Measurements from ENCODE around the gene FER1L5.

The FER1L5 gene

DNA sequence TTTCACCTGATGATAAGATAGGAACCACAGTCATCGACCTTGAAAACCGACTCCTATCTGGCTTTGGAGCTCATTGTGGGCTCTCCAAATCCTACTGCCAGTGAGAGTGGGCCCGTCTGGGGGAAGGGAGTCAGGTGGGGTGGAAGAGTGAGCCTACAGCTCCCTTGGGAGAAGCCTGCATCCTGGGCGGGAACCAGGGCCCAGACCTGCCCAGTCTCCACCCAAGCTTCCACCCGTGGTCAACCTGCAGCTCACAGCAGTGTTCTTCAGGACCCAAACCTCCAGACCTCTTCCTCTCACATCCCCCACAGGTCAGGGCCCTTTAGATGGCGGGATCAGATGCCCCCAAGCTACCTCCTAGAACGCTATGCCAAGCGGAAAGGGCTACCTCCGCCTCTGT lies 57.1 kb downstream of the FER1L5 start:
- no peak for DNase-seq

DNA sequence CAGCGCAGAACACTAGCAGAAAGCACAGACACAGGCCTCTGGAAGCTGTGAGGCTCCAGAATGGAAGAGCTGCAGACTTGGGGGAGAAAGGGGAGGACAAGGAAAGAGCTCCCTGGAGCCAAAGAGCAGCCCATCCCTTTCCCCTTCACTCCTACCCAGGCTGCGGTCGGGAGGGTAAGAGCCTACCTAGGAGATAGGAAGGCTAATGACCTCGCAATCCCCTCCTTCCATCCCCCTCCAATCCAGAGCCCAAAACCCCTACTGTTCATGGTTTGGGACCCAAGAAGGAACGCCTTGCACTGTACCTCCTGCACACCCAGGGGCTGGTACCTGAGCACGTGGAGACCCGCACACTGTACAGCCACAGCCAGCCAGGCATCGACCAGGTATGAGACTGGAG lies 57.5 kb downstream of the FER1L5 start:
- no peak for DNase-seq

DNA sequence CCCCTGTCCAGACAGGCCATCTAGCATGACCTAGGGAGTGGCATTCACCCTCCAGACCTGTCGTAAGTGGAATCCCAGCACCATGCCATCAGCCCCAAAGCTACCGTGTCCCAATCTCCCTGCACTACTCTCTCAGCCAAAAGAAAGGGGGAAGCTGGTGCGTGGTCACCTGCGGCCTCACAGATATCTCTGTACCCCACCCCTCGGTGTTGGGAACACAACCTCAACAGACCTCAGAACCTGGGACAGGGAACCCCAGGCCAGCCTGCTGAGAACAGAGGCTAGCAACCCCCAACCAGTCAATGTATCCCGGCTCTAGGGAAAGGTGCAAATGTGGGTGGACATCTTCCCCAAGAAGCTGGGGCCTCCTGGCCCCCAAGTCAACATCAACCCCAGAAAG lies 59.1 kb downstream of the FER1L5 start:
- DNase-seq = no peak

DNA sequence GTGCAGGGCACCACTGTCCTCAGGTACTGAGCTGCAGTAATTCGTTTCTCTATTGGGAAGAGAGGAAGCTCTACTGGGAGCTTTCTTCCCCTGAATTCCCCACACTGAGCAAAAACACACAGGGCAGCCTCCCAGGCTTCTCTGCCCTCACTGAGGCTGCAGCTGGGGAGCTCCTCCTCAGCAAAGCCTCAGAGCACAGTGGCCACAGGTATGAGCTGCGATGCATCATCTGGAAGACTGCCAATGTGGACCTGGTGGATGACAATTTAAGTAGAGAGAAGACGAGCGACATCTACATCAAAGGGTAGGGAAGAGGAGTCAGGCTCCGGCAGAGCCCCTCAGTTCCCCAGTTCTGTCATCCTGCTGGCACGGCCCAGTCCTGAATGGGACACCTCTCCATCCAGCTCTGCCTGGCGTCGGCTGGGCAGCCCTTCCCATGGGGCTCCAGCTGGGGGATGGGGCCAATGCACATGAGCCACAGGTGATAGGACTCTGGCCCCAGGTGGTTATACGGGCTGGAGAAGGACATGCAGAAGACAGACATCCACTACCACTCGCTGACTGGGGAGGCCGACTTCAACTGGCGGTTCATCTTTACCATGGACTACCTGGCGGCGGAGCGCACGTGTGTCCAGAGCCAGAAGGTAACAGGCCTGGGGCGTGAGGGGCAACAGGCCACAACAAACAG lies 59.7 kb downstream of the FER1L5 start:
- DNase-seq = peak; percentile 15

- no peak for DNase-seq
These were observed 60.6 kb downstream of the FER1L5 start for GRCh38 chr2:96703021-96703751.

- DNase-seq = no peak
These were observed 68.4 kb downstream of the FER1L5 start for GRCh38 chr2:96710985-96711384.

- no peak for DNase-seq
These were observed 73.1 kb downstream of the FER1L5 start for GRCh38 chr2:96715658-96716057.

GRCh38 chr2:96716388-96716787 lies 73.8 kb downstream of the FER1L5 start:
- no peak for DNase-seq

- DNase-seq = no peak
These were observed 83.6 kb downstream of the FER1L5 start for GRCh38 chr2:96726131-96726530.

DNA sequence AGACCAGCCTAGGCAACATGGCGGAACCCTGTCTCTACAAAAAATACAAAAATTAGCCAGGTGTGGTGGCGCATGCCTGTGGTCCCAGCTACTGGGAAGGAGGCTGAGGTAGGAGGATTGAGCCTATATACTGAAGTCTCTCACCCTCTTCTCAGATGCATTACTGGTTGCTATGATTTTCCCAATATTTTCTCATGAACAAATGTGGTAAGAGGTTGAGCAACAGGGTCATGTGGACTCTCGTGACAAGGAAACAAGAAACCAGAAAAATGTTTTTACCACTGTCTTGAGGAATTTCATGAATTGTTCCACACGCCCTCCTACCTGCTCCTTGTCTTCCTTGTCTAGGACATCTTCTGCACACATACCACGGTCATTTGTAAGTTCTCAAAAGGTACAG lies 84.9 kb downstream of the FER1L5 start:
- DNase-seq = no peak

DNA sequence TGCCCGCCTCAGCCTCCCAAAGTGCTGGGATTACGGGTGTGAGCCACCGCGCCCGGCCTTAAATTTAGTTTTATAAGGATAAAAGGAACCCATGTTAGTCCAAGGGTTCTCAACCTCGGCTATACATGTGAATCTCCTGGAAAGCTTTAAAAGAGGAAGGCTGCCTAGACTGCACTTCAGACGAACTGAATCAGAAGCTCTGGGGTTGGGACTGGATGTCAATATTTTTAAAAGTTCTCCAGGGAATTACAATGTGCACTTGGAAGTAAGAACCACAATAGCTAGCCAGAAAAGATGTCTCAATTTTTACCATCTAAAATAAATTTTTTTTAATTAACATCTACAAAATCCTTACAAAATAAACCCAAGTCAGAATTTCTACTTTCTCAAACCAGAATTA lies 87.2 kb downstream of the FER1L5 start:
- no peak for DNase-seq

DNA sequence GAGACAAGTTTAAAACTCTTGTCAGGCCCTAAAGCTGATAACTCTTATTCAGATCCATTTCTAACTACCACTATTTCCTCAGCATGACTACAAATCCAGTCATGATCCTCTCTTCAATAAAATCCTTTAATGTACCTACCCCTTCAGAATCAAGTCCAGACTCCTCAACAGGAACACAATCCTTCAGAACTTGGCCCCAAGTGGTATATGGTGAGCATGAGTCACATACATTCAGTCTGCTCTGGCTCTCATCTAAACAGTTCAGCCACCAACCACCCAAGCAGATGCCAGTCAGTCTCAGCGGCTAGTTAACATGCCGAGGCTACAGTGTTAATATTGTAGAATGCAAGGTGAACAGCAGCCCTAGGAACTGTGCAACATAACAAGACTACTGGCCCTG lies 87.6 kb downstream of the FER1L5 start:
- DNase-seq = no peak

DNA sequence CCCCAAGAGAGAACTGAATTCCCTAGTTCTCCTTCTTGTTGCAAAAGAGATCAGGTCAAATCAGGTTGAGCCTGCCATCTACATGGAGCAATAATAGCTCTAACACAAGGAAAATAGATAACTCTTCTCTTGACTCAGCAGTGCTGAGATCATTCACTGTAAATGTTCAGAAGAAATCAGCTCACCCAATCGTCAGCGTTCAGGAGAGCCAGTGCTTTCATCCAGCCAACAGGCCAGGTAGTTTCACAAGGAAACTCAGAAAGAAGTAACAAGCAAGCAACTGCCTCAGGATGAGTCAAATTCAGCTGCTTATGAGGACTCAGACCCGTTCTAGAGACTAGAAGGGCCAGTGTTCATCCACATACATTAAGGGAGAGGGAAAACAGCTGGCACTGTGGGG lies 91.4 kb downstream of the FER1L5 start:
- DNase-seq = no peak

GRCh38 chr2:96734880-96735583 lies 92.5 kb downstream of the FER1L5 start:
- DNase-seq = peak; percentile 78

- no peak for DNase-seq
These were observed 94.7 kb downstream of the FER1L5 start for GRCh38 chr2:96737251-96737650.

DNA sequence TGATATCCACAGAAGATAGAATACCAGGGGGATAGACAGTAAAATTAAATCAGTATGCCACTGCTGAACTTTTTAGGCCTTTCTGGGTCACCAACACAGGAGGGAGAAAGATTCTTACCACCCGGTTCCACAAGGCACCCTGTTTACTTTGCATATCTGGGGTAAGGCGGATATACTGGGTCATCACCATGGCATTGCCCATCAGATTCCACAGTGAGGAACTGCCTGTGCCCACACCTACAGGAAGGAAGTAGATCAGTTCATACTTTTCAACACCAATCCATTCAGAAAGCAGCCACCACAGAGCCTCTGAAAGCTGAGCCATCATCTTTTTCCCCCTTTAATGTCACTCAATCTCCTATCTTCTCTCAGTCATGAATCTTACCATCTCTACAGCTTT lies 95.3 kb downstream of the FER1L5 start:
- DNase-seq = no peak

GRCh38 chr2:96739076-96739632 lies 96.6 kb downstream of the FER1L5 start:
- no peak for DNase-seq

DNA sequence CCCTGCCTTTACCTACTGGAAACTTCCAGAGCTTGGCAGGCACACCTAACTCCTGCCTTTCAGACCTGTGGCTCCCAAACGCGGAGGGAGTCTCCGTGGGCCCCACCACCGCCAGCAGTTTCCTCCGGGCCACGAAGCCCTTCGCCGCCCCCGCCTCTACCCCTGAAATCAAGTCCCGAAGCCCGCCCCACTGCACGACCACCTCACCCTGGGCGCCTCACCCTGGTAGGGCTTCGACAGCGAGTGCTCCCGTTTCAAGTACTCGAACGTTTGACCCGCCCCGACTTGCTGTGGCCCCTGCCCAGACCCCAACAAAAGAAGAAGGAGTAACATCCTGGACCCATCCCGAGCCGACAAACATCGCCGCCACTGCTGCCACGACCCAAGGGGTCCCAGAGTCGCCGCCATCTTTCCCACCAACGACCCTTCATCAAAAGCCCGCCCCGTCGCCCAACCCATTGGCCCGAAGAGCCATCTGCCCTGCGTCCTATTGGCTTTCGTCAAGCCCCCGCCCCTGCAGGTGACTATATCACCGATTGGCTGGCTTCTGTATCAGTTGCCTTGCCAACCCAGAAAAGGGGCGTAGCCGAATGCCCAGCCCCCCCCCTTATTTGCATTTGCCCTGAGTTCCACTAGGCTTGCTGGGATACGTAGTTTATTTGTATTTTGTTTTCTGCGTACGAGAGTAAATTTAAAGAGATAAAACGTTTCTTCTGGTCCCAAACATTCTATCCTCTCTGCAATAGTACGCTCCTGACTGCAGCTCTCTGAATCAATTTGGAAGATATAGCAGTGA lies 97.3 kb downstream of the FER1L5 start, which contains the start of gene LMAN2L:
Gene LMAN2L, minus strand, starts transcription at position 432 of the 796 bp plus-strand sequence. Its CDS starts 24 bp downstream, at position 408.
- DNase-seq = peak; percentile 98

DNA sequence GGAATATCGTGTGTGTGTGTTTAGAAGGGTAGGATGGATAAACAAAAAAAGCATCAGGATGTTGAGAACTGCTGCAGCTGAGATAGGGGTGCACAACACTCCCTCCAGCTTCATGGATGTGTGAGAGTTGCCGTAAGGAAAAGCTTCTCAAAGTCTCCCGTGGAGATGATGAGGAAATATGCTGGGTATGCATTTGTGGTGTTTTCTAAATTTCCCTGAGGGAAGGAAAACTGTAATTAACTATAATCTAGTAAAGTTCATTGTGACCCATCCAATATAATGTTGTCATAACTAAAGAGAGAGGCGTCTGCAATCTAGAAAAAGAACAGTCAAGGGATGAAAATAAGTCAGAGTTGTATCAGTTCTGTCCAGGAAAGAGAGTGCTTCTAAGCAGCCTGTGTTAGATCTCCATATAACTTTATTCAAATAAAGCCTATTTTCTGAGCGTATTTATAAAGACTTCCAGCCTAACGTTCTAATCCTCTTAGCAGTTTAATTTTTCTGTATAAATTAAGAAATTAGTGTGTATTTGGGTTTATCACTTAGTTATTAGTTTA lies 104.6 kb downstream of the FER1L5 start:
- no peak for DNase-seq

- DNase-seq = no peak
These were observed 109.2 kb downstream of the FER1L5 start for GRCh38 chr2:96751800-96752199.

DNA sequence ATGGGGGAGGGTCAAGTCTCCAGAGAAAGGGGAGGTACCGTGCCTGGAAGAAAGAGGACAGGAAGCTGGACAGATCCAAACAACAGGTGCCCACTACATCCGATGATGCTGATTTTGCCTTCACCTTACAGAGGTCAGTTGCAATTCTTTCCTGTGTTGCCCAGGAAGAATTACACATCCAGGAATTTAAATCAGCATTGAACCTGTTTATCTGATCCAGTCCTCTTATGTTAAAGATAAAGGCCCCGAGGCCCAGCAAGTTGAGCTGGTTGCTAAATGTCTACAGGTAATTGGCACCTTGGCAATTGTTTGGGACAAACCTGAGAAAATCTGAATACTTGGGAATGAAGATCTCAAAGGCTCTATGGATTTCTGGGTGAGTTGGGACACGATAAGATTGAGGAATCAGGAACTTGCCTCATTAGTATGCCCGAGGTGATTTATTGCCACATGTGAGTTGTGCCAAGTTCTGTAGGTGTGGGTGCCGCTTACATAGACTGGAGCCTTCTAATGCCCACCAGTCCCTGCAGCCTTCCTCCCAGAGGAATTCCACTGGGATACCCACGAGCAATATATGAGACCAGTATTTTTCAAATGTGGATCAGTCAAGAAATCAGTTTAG lies 111.2 kb downstream of the FER1L5 start:
- DNase-seq = no peak

GRCh38 chr2:96754317-96754716 lies 111.8 kb downstream of the FER1L5 start:
- DNase-seq = no peak
